Mucosa of descending colon (tissue), 3 donors: ENCODE measurements around the gene REXO1. TPM values are rescaled to one million over a fixed set of nuclear protein-coding genes. Genes with fewer than 3 reads are reported as not detected.

ENCODE experiments used
- ATAC-seq: fragments of 200-7000 bp; cut with Tn5 transposase; one replicate; pipeline ENCODE4 v1.9.1; 2020; ENCODE audit warnings: mild to moderate bottlenecking, moderate library complexity
- DNase-seq, 3 donors: peaks; one replicate each; pipeline ENCODE4 v3.0.0-alpha.2; 2020
- H3K36me3 ChIP-seq: fragments of 200-600 bp; one replicate; pipeline ENCODE4 v1.8.0; 2021; ENCODE audit warnings: low read depth, mild to moderate bottlenecking
- H3K4me1 ChIP-seq: fragments of 200-600 bp; one replicate; pipeline ENCODE4 v1.8.0; 2021; ENCODE audit warnings: low read depth, mild to moderate bottlenecking
- H3K4me3 ChIP-seq: fragments of 200-600 bp; one replicate; pipeline ENCODE4 v1.8.0; 2021; ENCODE audit warnings: mild to moderate bottlenecking
- H3K9me3 ChIP-seq: fragments of 200-600 bp; one replicate; pipeline ENCODE4 v1.8.0; 2021; ENCODE audit warnings: mild to moderate bottlenecking
- CTCF ChIP-seq: fragments of 200-600 bp; IDR thresholded peaks from one replicate; pipeline ENCODE4 v1.8.0; 2022; ENCODE audit warnings: antibody characterized with exemption, mild to moderate bottlenecking
- intact Hi-C, 2 donors: fragments of 100-400 bp; cut with DNase I in 1 of 2; cut with micrococcal nuclease in 1 of 2; formaldehyde crosslinking; loops; one replicate each; pipeline versions ENCODE4 v1.11.0 to v1.11.1; 2022; cut with DNase I, micrococcal nuclease
- total RNA-seq, 3 donors: library from RNA; stranded (reverse); fragmentation: NEBNext Ultra II Directional in 2 of 3; extraction: Animal tissue kit (Norgen Biotek cat#: 25700) in 2 of 3; gene quantifications; one replicate each; pipeline versions ENCODE4 v1.2.1 to v1.2.4, GENCODE V29; 2021 to 2023
- donor health status: DM: no; HTN: no; CAD: no; lungs with moderate emphysema.
- donor health status: DM: no; HTN: no; CAD: no.
- donor health status: DM: no; HTN: yes; CAD: no.

Gene REXO1
- total RNA-seq, 3 donors from 2014 or later = 45.4 to 54.3 (median 50.2) TPM

- H3K36me3 ChIP-seq = no peaks in the 10 kb centered on the region
- no peaks in the 10 kb centered on the region for H3K4me1 ChIP-seq
- DNase-seq = no peak
- ATAC-seq = peak; percentile 60
- peaks cover 12% of the 10 kb centered on the region for H3K9me3 ChIP-seq
- TF ChIP-seq CTCF = no peak
- H3K4me3 ChIP-seq = no peak overlapping the region
- intact Hi-C loops = no loop called here
Observed at GRCh38 chr19:1773184-1773583, 75.1 kb downstream of the REXO1 start.

- intact Hi-C loops = no loop called here
- H3K9me3 ChIP-seq = peaks cover 12% of the 10 kb centered on the region
- no peak for ATAC-seq
- no peaks in the 10 kb centered on the region for H3K36me3 ChIP-seq
- no peak for DNase-seq
- no peaks in the 10 kb centered on the region for H3K4me1 ChIP-seq
- no peak for TF ChIP-seq CTCF
- no peak overlapping the region for H3K4me3 ChIP-seq
Observed at GRCh38 chr19:1770866-1771576, 77.3 kb downstream of the REXO1 start.

GRCh38 chr19:1769645-1769985, 78.7 kb downstream of the REXO1 start:
- Histone ChIP-seq H3K4me3 (no peak overlapping the region), H3K4me1 (no peaks in the 10 kb centered on the region), H3K9me3 (peaks cover 12% of the 10 kb centered on the region), H3K36me3 (no peaks in the 10 kb centered on the region)
- intact Hi-C loops = no loop called here
- ATAC-seq (no peak), DNase-seq (no peak)
- no peak for TF ChIP-seq CTCF

GRCh38 chr19:1768918-1769644, 79.2 kb downstream of the REXO1 start:
- H3K36me3 ChIP-seq = no peaks in the 10 kb centered on the region
- H3K9me3 ChIP-seq = peaks cover 12% of the 10 kb centered on the region
- H3K4me1 ChIP-seq = no peaks in the 10 kb centered on the region
- ATAC-seq (no peak), DNase-seq (no peak)
- TF ChIP-seq CTCF = no peak
- intact Hi-C loops = no loop called here
- no peak overlapping the region for H3K4me3 ChIP-seq

- peak; percentile 25 for ATAC-seq
Observed at GRCh38 chr19:1768248-1768647, 80.0 kb downstream of the REXO1 start.

More at GRCh38 chr19:1768248-1768647, 80.0 kb downstream of the REXO1 start:
- TF ChIP-seq CTCF = no peak
- no peaks in the 10 kb centered on the region for H3K4me1 ChIP-seq
- peaks cover 12% of the 10 kb centered on the region for H3K9me3 ChIP-seq
- H3K4me3 ChIP-seq = no peak overlapping the region
- intact Hi-C loops = no loop called here
- DNase-seq = peak in 1 of 3 donors; percentile 27
- no peaks in the 10 kb centered on the region for H3K36me3 ChIP-seq
